Karpas-422 (cell line): ENCODE measurements around the gene BCKDK. TPM values are rescaled to one million over a fixed set of nuclear protein-coding genes. Genes with fewer than 3 reads are reported as not detected.

Experiments
- DNase-seq: peaks from one replicate; pipeline ENCODE4 v3.0.0-alpha.2; 2015
- H2AFZ ChIP-seq: fragments of 200-600 bp; sonication (generic); 2 replicates; pipeline ENCODE4 v1.6.1; 2014; ENCODE audit warnings: antibody characterized with exemption, low read length, mixed read lengths
- H3K27ac ChIP-seq: fragments of 200-600 bp; sonication (generic); 2 replicates; pipeline ENCODE4 v1.5.1; 2014; ENCODE audit warnings: mild to moderate bottlenecking, low read length, moderate library complexity
- H3K27me3 ChIP-seq: fragments of 200-600 bp; sonication (generic); 2 replicates; pipeline ENCODE4 v1.6.1; 2014; ENCODE audit warnings: low read length, mixed read lengths
- H3K36me3 ChIP-seq: fragments of 200-600 bp; sonication (generic); 2 replicates; pipeline ENCODE4 v1.6.1; 2014; ENCODE audit warnings: low read length, mixed read lengths; ENCODE audit not compliant: insufficient read depth
- H3K4me1 ChIP-seq: fragments of 200-600 bp; sonication (generic); 2 replicates; pipeline ENCODE4 v1.6.1; 2014; ENCODE audit warnings: mild to moderate bottlenecking, low read length, mixed read lengths
- H3K4me2 ChIP-seq: fragments of 200-600 bp; sonication (generic); 2 replicates; pipeline ENCODE4 v1.6.1; 2014; ENCODE audit warnings: low read length, low read depth, mild to moderate bottlenecking; ENCODE audit not compliant: poor library complexity, severe bottlenecking
- H3K4me3 ChIP-seq: fragments of 200-600 bp; sonication (generic); 2 replicates; pipeline ENCODE4 v1.5.1; 2014; ENCODE audit warnings: mild to moderate bottlenecking, antibody characterized with exemption, low read length, mixed read lengths
- H3K79me2 ChIP-seq: fragments of 200-600 bp; sonication (generic); 2 replicates; pipeline ENCODE4 v1.6.1; 2014; ENCODE audit warnings: mild to moderate bottlenecking, low read length, mixed read lengths
- H3K9ac ChIP-seq: fragments of 200-600 bp; sonication (generic); 2 replicates; pipeline ENCODE4 v1.6.0; 2014; ENCODE audit warnings: low read length
- H3K9me2 ChIP-seq: fragments of 200-600 bp; sonication (generic), shearing (Covaris generic); replicated peaks from 2 replicates; pipeline ENCODE4 v1.6.0; 2014; ENCODE audit warnings: mild to moderate bottlenecking, low read length, moderate library complexity; ENCODE audit not compliant: insufficient read depth
- H3K9me3 ChIP-seq: fragments of 300-700, 200-600 bp; sonication (generic); 2 replicates; pipeline ENCODE4 v1.6.1; 2014; ENCODE audit warnings: low read length, mixed read lengths
- H4K20me1 ChIP-seq: fragments of 200-600 bp; sonication (generic); 2 replicates; pipeline ENCODE4 v1.6.1; 2014; ENCODE audit warnings: mild to moderate bottlenecking, antibody characterized with exemption, low read length, low read depth; ENCODE audit not compliant: insufficient read depth
- total RNA-seq: library from RNA; depleted of rRNA; stranded (reverse); fragments of >200 nt; shearing (Covaris generic); gene quantifications from 2 replicates; pipeline ENCODE4 v1.2.3, GENCODE V29; 2014; ENCODE audit warnings: low replicate concordance

Gene BCKDK
- total RNA-seq, 1 experiment from 2014 or later: 28.4 TPM

GRCh38 chr16:31117384-31118222 lies 9.4 kb downstream of the BCKDK start, which contains the start of gene KAT8:
Gene KAT8 (plus strand): TSS chr16:31117664. CDS start chr16:31117682, 18 bp downstream.
- H3K4me2 ChIP-seq: peak within 1 kb of the TSS; percentile 77
- peak within 1 kb of the TSS; percentile 73 for H3K4me3 ChIP-seq
- H2AFZ ChIP-seq: no peak within 1 kb of the TSS
- H3K79me2 ChIP-seq: peaks cover 30% of the 10 kb centered on the region
- H3K36me3 ChIP-seq: peaks cover 19% of the 10 kb centered on the region
- H3K9me2 ChIP-seq: no peaks in the 10 kb centered on the region
- H3K4me1 ChIP-seq: peaks cover 10% of the 10 kb centered on the region
- no peaks in the 10 kb centered on the region for H3K9me3 ChIP-seq
- H4K20me1 ChIP-seq: no peaks in the 10 kb centered on the region
- no peaks in the 10 kb centered on the region for H3K27me3 ChIP-seq
- peak within 1 kb of the TSS; percentile 74 for H3K9ac ChIP-seq
- DNase-seq: peak; percentile 99
- H3K27ac ChIP-seq: no peak within 1 kb of the TSS

- H3K27me3 ChIP-seq: no peaks in the 10 kb centered on the region
- H3K4me2 ChIP-seq: peak overlapping the region; percentile 77
- no peak overlapping the region for H2AFZ ChIP-seq
- no peaks in the 10 kb centered on the region for H3K9me2 ChIP-seq
- DNase-seq: no peak
- H4K20me1 ChIP-seq: no peaks in the 10 kb centered on the region
- H3K9ac ChIP-seq: peak overlapping the region; percentile 74
- H3K79me2 ChIP-seq: peaks cover 30% of the 10 kb centered on the region
- H3K36me3 ChIP-seq: peaks cover 19% of the 10 kb centered on the region
- peak overlapping the region; percentile 73 for H3K4me3 ChIP-seq
- H3K9me3 ChIP-seq: no peaks in the 10 kb centered on the region
- peaks cover 10% of the 10 kb centered on the region for H3K4me1 ChIP-seq
- H3K27ac ChIP-seq: no peak overlapping the region
Measured at GRCh38 chr16:31118223-31119155, 10.3 kb downstream of the BCKDK start.

- peaks cover 19% of the 10 kb centered on the region for H3K36me3 ChIP-seq
- DNase-seq: no peak
- no peaks in the 10 kb centered on the region for H3K9me3 ChIP-seq
Measured at GRCh38 chr16:31120129-31120528, 11.9 kb downstream of the BCKDK start.

GRCh38 chr16:31125844-31126243 lies 17.7 kb downstream of the BCKDK start:
- no peaks in the 10 kb centered on the region for H3K9me3 ChIP-seq
- no peak overlapping the region for H3K27ac ChIP-seq
- H4K20me1 ChIP-seq: no peaks in the 10 kb centered on the region
- no peak overlapping the region for H2AFZ ChIP-seq
- H3K4me2 ChIP-seq: no peak overlapping the region
- no peak overlapping the region for H3K9ac ChIP-seq
- no peak for DNase-seq
- H3K4me1 ChIP-seq: no peaks in the 10 kb centered on the region
- H3K36me3 ChIP-seq: peaks cover 9% of the 10 kb centered on the region
- no peaks in the 10 kb centered on the region for H3K9me2 ChIP-seq
- no peak overlapping the region for H3K4me3 ChIP-seq
- no peaks in the 10 kb centered on the region for H3K79me2 ChIP-seq
- H3K27me3 ChIP-seq: no peaks in the 10 kb centered on the region

More at GRCh38 chr16:31120129-31120528, 11.9 kb downstream of the BCKDK start:
- no peaks in the 10 kb centered on the region for H3K9me2 ChIP-seq
- H3K79me2 ChIP-seq: peaks cover 30% of the 10 kb centered on the region
- peaks cover 10% of the 10 kb centered on the region for H3K4me1 ChIP-seq
- H3K27ac ChIP-seq: no peak overlapping the region
- no peaks in the 10 kb centered on the region for H3K27me3 ChIP-seq
- no peak overlapping the region for H2AFZ ChIP-seq
- H3K4me3 ChIP-seq: no peak overlapping the region
- H4K20me1 ChIP-seq: no peaks in the 10 kb centered on the region
- no peak overlapping the region for H3K4me2 ChIP-seq
- no peak overlapping the region for H3K9ac ChIP-seq

- no peaks in the 10 kb centered on the region for H3K27me3 ChIP-seq
- H3K36me3 ChIP-seq: peaks cover 2% of the 10 kb centered on the region
- no peaks in the 10 kb centered on the region for H3K79me2 ChIP-seq
- H3K4me3 ChIP-seq: no peak overlapping the region
- no peak overlapping the region for H3K4me2 ChIP-seq
- H2AFZ ChIP-seq: no peak overlapping the region
- no peaks in the 10 kb centered on the region for H4K20me1 ChIP-seq
- no peak for DNase-seq
- no peaks in the 10 kb centered on the region for H3K9me2 ChIP-seq
- H3K4me1 ChIP-seq: no peaks in the 10 kb centered on the region
- no peak overlapping the region for H3K27ac ChIP-seq
- H3K9ac ChIP-seq: no peak overlapping the region
- no peaks in the 10 kb centered on the region for H3K9me3 ChIP-seq
Measured at GRCh38 chr16:31127182-31127581, 19.0 kb downstream of the BCKDK start.

- Histone ChIP-seq H3K9ac (no peak overlapping the region), H3K9me3 (no peaks in the 10 kb centered on the region), H3K4me3 (no peak overlapping the region), H4K20me1 (no peaks in the 10 kb centered on the region), H3K4me2 (no peak overlapping the region), H3K27me3 (no peaks in the 10 kb centered on the region), H3K27ac (no peak overlapping the region), H3K79me2 (no peaks in the 10 kb centered on the region), H3K9me2 (no peaks in the 10 kb centered on the region), H2AFZ (no peak overlapping the region), H3K4me1 (no peaks in the 10 kb centered on the region), H3K36me3 (no peaks in the 10 kb centered on the region)
- no peak for DNase-seq
Measured at GRCh38 chr16:31128711-31129567, 20.8 kb downstream of the BCKDK start.

- no peaks in the 10 kb centered on the region for H3K79me2 ChIP-seq
- no peaks in the 10 kb centered on the region for H3K9me2 ChIP-seq
- no peaks in the 10 kb centered on the region for H4K20me1 ChIP-seq
- no peaks in the 10 kb centered on the region for H3K9me3 ChIP-seq
- no peaks in the 10 kb centered on the region for H3K36me3 ChIP-seq
- no peak overlapping the region for H3K9ac ChIP-seq
- H2AFZ ChIP-seq: no peak overlapping the region
- no peaks in the 10 kb centered on the region for H3K4me1 ChIP-seq
- H3K4me3 ChIP-seq: no peak overlapping the region
- H3K27ac ChIP-seq: no peak overlapping the region
- H3K4me2 ChIP-seq: no peak overlapping the region
- H3K27me3 ChIP-seq: no peaks in the 10 kb centered on the region
- DNase-seq: no peak
Measured at GRCh38 chr16:31129568-31130335, 21.6 kb downstream of the BCKDK start.
